Bronchial epithelial cell (primary cell): Measurements from ENCODE around the gene CXCL9. TPM values are rescaled to one million over a fixed set of nuclear protein-coding genes. Genes with fewer than 3 reads are reported as not detected.
A peak's percentile ranks its signal among the peaks of the same experiment; 100 is the strongest.
"Not testable (repeated sequence)": the region's sequence is repeated elsewhere in the genome, so short reads cannot be mapped to it uniquely, and the experiment has no call there.

Experiments
- DNase-seq: peaks from one replicate; pipeline ENCODE4 v3.0.0-alpha.2; 2010; ENCODE audit warnings: low read depth
- FAIRE-seq: peaks from 2 replicates; lab custom pipeline; 2011; peaks lifted over from hg19 to GRCh38; lab: Jason Lieb, UNC
- H3K27me3 ChIP-seq: 2 replicates; pipeline ENCODE4 v1.5.1; 2011; ENCODE audit warnings: low read length; ENCODE audit not compliant: control insufficient read depth, insufficient read depth
- H3K36me3 ChIP-seq: 2 replicates; pipeline ENCODE4 v1.5.1; 2011; ENCODE audit warnings: low read length; ENCODE audit not compliant: control insufficient read depth, insufficient read depth
- H3K4me3 ChIP-seq: 2 replicates; pipeline ENCODE4 v1.5.1; 2011; ENCODE audit warnings: mild to moderate bottlenecking, low read depth, low read length, control low read depth
- CTCF ChIP-seq: IDR thresholded peaks from 2 replicates; pipeline ENCODE4 v1.5.1; 2011; ENCODE audit warnings: mild to moderate bottlenecking, moderate library complexity, low read length, control low read depth, inconsistent platforms; ENCODE audit not compliant: insufficient read depth, severe bottlenecking
- total RNA-seq: library from RNA; depleted of rRNA; stranded (reverse); fragments of >200 nt; gene quantifications from 2 replicates; pipeline ENCODE4 v1.2.1, GENCODE V29; 2014

CXCL9 gene
- total RNA-seq, result not detected in 2 replicates

- Histone ChIP-seq H3K27me3 (no peaks in the 10 kb centered on the region), H3K36me3 (no peaks in the 10 kb centered on the region), H3K4me3 (no peak within 1 kb of the TSS)
- FAIRE-seq (no peak), DNase-seq (peak; percentile 87)
- TF ChIP-seq CTCF, result no peak
These were observed at the start of gene CXCL9 for GRCh38 chr4:76007089-76007862. CXCL9 (minus strand) TSS chr4:76007509; CDS start chr4:76007449, 60 bp downstream.

- no peak for TF ChIP-seq CTCF
- no peak for FAIRE-seq
- no peaks in the 10 kb centered on the region for H3K36me3 ChIP-seq
- DNase-seq, result no peak
- H3K27me3 ChIP-seq, result no peaks in the 10 kb centered on the region
- no peak overlapping the region for H3K4me3 ChIP-seq
These were observed 48.1 kb upstream of the CXCL9 start for GRCh38 chr4:76055421-76055820.

GRCh38 chr4:76055016-76055415 lies 47.7 kb upstream of the CXCL9 start:
- H3K27me3 ChIP-seq, result no peaks in the 10 kb centered on the region
- H3K4me3 ChIP-seq, result no peak overlapping the region
- TF ChIP-seq CTCF, result no peak
- FAIRE-seq (no peak), DNase-seq (no peak)
- H3K36me3 ChIP-seq, result no peaks in the 10 kb centered on the region

GRCh38 chr4:76053730-76054129 lies 46.4 kb upstream of the CXCL9 start:
- TF ChIP-seq CTCF, result no peak
- no peak for DNase-seq
- no peak overlapping the region for H3K4me3 ChIP-seq
- no peak for FAIRE-seq
- no peaks in the 10 kb centered on the region for H3K36me3 ChIP-seq
- H3K27me3 ChIP-seq, result no peaks in the 10 kb centered on the region

- H3K27me3 ChIP-seq, H3K36me3 ChIP-seq, H3K4me3 ChIP-seq, DNase-seq, FAIRE-seq: not testable (repeated sequence)
These were observed 43.3 kb upstream of the CXCL9 start for GRCh38 chr4:76050560-76051050.

- DNase-seq, H3K4me3 ChIP-seq, FAIRE-seq, H3K36me3 ChIP-seq, H3K27me3 ChIP-seq: not testable (repeated sequence)
These were observed 42.6 kb upstream of the CXCL9 start for GRCh38 chr4:76049860-76050416.

GRCh38 chr4:76044686-76045085 lies 37.4 kb upstream of the CXCL9 start:
- DNase-seq, FAIRE-seq, H3K4me3 ChIP-seq, H3K36me3 ChIP-seq, H3K27me3 ChIP-seq: not testable (repeated sequence)

GRCh38 chr4:76043306-76043705 lies 36.0 kb upstream of the CXCL9 start:
- DNase-seq, H3K4me3 ChIP-seq, H3K36me3 ChIP-seq, H3K27me3 ChIP-seq, FAIRE-seq: not testable (repeated sequence)

GRCh38 chr4:76042241-76042998 lies 35.1 kb upstream of the CXCL9 start:
- DNase-seq, result peak; percentile 54
- not testable (repeated sequence) for H3K27me3 ChIP-seq, FAIRE-seq, H3K4me3 ChIP-seq, H3K36me3 ChIP-seq
